Activated CD4-positive, alpha-beta T cell treated with anti-CD3 and anti-CD28 coated beads for 4 hours (primary cell): ENCODE measurements around the gene SULT2B1.
A peak's percentile ranks its signal among the peaks of the same experiment; 100 is the strongest.
"Not testable (repeated sequence)": the region's sequence is repeated elsewhere in the genome, so short reads cannot be mapped to it uniquely, and the experiment has no call there.

Experiments used
- DNase-seq, 2 donors: peaks; one replicate each; pipeline ENCODE4 v3.0.0-alpha.2; 2020

SULT2B1 gene

DNA sequence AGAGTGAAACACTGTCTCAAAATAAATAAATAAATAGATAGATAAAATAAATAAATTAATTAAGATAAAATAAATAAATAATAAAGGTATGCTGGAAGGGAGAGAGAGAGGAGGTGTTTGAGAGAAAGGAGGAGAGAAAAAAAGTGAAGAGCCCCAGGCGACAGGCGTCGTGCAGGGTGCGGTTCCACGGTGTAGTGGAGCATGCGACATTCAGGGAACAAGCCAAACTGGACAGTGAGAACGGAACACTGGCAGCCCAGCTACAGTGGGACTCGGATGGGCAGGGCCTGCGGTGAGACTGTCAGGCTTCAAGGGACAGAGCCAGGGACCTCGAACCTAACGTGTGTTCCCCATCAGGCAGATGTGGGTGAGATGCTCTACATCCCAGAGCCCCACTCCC lies 9.4 kb downstream of the SULT2B1 start:
- DNase-seq = no peak

- DNase-seq = no peak
These were observed 13.1 kb downstream of the SULT2B1 start for GRCh38 chr19:48565090-48565489.

DNA sequence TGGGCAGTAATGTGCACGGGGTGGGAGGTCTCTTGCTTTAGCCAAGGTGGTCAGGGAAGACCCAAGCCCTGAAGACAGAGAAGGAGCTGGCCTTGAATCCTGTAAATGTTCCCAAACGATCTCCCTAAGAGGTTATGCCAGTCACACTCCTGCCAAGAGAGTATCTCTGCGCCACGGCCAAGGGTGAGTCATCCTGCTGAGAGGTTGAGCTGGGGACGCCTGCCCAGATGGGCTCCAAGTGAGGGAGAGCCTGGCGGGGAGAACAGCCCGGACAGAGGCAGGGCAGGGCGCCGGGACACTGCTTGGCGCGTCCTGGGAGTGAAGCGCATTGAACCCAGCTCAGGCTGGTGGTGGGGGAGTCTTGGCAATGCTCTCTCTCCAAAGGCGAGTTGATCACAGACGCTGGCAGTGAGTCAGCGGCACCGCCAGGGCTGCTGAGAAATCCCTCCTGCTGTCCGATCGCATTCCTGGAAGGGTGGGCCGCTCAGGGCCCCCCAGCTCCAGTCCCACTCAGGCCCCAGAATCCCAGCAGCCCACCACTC lies 16.4 kb downstream of the SULT2B1 start:
- DNase-seq = no peak

GRCh38 chr19:48569814-48570213 lies 17.8 kb downstream of the SULT2B1 start:
- DNase-seq = no peak

GRCh38 chr19:48571378-48572162 lies 19.6 kb downstream of the SULT2B1 start:
- DNase-seq = no peak

DNA sequence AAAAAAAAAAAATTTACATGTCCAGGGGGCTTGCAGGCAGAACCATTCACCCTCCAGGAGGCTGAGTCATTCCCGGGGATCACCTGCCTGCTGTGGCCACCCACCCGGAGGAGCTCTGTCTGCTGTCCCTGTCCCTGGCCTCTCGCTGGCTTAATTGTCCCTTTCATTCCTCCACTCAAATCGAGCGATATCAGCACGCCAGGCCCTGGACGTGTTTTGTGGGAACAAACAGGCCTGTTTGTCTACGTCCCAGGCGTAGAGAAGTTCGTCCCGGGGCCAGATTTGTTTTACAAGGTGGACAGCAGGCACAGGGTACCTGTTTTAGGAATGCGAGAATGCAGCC lies 21.2 kb downstream of the SULT2B1 start:
- no peak for DNase-seq

GRCh38 chr19:48575931-48576622 lies 24.1 kb downstream of the SULT2B1 start:
- no peak for DNase-seq

DNA sequence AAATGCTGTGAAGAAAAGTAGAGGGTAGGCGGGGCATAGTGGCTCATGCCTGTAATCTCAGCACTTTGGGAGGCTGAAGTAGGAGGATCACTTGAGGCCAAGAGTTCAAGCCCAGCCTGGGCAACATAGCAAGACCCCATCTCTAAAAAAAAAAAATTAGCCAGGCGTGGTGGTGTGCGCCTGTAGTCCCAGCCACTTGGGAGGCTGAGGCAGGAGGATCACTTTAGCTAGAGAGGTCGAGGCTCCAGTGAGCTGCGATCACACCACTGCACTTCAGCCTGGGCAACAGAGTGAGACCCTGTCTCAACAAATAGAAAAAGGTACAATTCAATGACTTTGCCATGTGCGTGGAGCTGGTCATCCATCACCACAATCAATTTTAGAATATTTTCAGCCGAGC lies 25.9 kb downstream of the SULT2B1 start:
- not testable (repeated sequence) for DNase-seq

DNA sequence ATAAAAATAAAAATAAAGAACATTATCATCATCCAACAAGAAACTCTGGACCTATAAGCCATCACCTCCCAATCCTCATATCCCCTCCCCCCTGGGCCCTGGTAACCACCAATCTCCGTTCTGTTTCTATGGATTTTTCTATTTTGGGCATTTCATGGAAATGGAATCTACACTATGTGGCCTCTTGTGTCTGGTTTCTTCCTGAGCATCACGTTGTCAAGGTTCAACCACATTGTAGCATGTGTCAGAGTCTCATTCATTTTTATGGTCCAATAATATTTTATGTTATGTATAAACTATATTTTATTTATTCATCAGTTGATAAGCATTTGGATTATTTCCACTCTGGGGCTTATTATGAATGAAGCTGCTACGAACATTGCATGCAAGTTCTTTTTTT lies 26.9 kb downstream of the SULT2B1 start:
- no peak for DNase-seq

DNA sequence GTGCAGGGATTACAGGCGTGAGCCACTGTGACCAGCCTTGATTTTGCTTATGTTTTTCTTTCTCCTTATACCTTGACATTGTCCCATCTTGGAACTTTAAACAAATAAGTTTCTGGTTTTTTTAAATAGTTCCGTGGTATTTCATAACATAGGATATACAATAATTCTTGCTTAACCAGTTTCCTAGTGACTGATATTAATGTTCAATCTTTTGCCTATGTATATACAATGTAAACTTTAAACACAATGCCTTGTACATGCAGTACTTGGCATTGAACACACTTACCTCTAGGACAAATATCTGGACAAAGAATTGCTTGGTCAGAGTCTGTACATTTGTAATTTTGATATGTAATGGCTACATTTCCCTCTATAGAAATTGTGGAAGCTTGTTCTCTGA lies 30.2 kb downstream of the SULT2B1 start:
- DNase-seq = no peak

- DNase-seq = no peak
These were observed 35.4 kb downstream of the SULT2B1 start for GRCh38 chr19:48587387-48587786.

GRCh38 chr19:48588670-48589401 lies 36.9 kb downstream of the SULT2B1 start:
- peak; percentile 77 to 82 for DNase-seq

- DNase-seq = no peak
These were observed 39.0 kb downstream of the SULT2B1 start for GRCh38 chr19:48591021-48591420.

GRCh38 chr19:48595171-48595570 lies 43.2 kb downstream of the SULT2B1 start:
- DNase-seq = no peak

DNA sequence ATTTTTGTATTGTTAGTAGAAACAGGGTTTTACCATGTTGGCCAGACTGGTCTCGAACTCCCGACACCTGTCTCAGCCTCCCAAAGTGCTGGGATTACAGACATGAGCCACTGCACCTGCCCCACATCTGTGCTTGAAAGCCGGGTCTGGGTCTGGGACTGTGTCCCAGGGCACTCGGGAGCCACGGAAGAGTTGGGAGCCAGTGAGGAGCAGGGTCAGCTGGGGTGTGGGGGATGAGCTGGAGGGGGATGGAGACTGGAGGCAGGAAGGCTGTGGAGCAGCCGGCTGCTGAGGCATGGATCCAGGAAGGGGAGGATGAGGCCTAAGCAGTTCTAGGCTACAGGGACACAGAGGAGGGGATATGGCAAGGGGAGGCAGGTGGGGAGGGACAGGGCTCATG lies 43.9 kb downstream of the SULT2B1 start:
- no peak for DNase-seq

GRCh38 chr19:48596237-48596636 lies 44.3 kb downstream of the SULT2B1 start:
- DNase-seq = no peak

DNA sequence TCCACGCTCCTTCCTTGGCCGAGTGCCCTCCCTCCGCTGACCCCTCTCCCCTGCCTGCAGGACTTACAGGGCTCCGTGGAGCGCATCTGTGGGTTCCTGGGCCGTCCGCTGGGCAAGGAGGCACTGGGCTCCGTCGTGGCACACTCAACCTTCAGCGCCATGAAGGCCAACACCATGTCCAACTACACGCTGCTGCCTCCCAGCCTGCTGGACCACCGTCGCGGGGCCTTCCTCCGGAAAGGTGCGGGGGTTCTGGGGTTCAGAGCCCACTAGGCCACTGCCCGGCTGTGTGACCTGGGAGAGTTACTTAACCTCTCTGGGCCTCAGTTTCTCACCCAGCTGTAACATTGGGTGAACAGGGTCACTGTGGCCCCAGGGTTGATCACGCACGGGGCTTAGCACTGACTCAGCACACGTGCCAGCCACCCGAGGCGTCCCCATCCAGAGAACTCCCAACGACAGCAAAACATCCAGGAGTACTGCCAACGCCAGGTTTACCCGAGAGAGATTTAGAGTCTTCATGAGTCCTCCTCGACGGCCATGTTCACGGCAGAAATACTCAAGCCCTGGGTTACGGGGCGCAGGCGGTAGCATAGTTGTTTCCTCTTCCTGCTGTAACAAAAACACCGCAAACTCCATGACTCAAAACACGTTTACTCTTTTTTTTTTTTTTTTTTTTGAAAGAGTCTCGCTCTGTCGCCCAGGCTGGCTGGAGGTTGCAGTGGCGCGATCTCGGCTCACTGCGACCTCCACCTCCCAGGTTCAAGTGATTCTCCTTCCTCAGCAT lies 44.9 kb downstream of the SULT2B1 start:
- DNase-seq = peak in 1 of 2 donors; percentile 49

DNA sequence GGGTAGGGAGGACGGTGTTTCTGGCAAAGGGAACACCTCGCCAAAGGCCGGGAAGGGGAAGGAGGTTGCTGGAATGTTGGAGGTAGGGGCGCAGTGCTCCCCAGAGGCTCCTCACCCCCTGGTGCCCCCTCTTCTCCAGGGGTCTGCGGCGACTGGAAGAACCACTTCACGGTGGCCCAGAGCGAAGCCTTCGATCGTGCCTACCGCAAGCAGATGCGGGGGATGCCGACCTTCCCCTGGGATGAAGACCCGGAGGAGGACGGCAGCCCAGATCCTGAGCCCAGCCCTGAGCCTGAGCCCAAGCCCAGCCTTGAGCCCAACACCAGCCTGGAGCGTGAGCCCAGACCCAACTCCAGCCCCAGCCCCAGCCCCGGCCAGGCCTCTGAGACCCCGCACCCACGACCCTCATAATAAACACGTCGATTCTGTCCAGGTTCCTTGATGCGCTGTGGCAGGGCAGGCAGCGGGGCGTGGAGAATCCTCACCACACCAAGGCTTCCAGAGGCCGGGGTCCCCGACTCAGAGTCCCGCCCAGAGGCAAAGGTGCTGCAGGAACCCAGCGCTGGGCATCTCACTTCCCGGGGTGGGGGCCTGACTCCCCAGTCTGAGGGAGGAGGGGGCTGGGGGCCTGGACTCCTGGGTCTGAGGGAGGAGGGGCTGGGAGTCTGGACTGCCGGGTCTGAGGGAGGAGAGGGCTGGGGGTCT lies 47.2 kb downstream of the SULT2B1 start:
- no peak for DNase-seq

DNA sequence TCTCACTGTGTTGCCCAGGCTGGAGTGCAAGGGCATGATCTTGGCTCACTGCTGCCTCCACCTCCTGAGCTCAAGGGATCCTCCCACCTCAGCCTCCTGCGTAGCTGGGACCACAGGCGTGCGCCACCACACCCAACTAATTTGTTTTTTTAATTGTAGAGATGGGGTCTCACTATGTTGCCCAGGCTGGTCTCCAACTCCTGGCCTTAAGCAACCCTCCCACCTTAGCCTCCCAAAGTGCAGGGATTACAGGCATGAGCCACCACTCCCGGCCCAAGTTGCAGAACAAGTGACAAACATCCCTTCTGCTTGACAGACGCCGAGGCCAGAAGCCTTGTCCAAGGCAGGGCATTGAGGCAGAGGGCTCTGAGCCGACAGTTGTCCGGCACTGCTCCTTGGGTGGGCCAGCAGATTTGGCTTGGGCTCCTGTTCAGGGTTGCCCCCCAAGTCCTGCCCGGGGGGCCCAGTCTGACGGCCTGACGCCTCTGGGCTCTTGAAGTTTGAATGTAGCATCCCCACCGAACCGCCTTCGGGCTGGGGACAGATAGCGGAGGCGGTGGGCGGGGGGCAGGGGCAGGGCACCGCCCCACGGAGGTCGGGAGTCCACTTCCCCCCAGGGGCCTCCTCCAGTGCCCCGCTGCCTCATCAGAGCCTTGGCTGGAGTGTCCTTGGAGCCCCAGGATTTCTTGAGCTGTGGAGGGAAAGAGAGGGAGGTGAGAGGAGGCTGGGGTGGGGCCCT lies 48.9 kb downstream of the SULT2B1 start:
- DNase-seq = no peak

DNA sequence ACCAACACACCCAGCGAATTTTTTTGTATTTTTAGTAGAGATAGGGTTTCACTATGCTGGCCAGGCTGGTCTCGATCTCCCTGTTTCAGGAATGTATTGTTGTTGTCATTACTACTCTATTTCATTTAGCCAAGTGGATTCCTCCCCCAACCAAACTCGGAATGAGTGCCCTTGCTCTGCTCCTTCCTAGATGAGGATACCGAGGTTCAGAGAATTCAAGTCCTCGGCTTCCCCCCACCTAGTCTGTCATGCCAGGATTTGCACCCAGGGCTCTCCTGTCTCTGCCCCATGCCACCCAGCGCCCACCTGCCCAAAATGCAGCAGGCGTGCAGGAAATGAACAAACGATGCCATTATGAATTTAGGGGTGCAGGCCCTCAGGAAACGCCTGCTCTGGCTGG lies 51.0 kb downstream of the SULT2B1 start:
- DNase-seq = no peak

GRCh38 chr19:48603449-48603848 lies 51.5 kb downstream of the SULT2B1 start:
- no peak for DNase-seq
